Measurements from ENCODE around the gene POLR2L.

DNA sequence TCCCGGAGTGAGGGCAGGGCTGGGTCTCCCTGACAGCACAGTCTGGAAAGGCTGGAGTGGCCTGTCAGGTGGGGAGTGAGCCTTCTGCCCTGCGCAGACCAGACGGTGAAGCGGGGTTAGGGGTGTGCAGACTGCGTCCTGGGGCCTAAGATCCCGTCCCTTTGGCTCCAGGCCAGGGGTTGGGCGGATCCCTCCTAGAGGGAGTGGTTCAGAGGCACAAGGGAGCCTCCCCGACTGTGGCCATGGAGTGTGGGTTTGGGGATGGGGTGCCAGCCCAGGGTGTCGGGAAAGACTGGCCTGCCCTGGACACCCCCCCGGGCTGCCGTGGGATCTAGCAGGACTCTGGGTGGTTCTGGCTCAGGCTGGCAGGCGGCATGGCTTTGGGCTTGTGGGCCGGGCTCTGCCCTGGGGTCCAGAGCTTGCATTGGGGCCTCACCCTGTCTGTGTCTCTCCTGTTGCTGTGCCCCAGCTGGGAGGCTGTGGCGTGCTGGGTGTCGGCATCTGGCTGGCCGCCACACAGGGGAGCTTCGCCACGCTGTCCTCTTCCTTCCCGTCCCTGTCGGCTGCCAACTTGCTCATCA is 19.8 kb upstream of the POLR2L start:
- TF ChIP-seq CTCF (conservative IDR thresholded peaks at IDR 0.05; ENCODE audit: low read depth, low read length) (no peak), EZH2 (IDR thresholded peaks at IDR 0.05; ENCODE audit: borderline replicate concordance, low read depth, low read length, poor library complexity, severe bottlenecking) (no peak)

All from A673 (cell line).